K562 (cell line): ENCODE measurements around the gene EXOC3. TPM values are rescaled to one million over a fixed set of nuclear protein-coding genes. Genes with fewer than 3 reads are reported as not detected.

ENCODE experiments used
- ATAC-seq: fragments of 200-7000 bp; cut with Tn5 transposase; 3 replicates; pipeline ENCODE4 v1.9.1; 2020; ENCODE audit warnings: moderate library complexity
- BruUV-seq: library from RNA; stranded (reverse); fragments of 400-500 nt; replicated peaks from 2 replicates; lab custom pipeline; 2021; lab: Mats Ljungman, UMichigan
- CTCF ChIA-PET: fragments of 300-600 bp; formaldehyde crosslinking; extraction: SDS; loops from one replicate; lab custom pipeline; 2021; ENCODE audit warnings: low intra/inter-chr PET ratio; lab: Yijun Ruan, JAX
- POLR2A ChIA-PET: fragments of 300-600, 350-650 bp; sonication (Branson Sonifier 250); formaldehyde crosslinking; extraction: SDS; loops from one replicate; lab custom pipeline; 2021; ENCODE audit warnings: antibody characterized with exemption, inconsistent platforms; lab: Yijun Ruan, JAX
- DNase-seq, 4 experiments: peaks; one replicate each; pipeline versions ENCODE4 v3.0.0 to v3.0.0-alpha.2; 2011 to 2018; ENCODE audit warnings: low spot score in 3 of 4, mixed read lengths in 3 of 4; ENCODE audit errors: extremely low read depth in 1 of 4
- FAIRE-seq: peaks from 2 replicates; lab custom pipeline; 2011; peaks lifted over from hg19 to GRCh38; lab: Jason Lieb, UNC
- H2AFZ ChIP-seq: 2 replicates; pipeline ENCODE4 v1.6.0; 2011; ENCODE audit warnings: low read depth, low read length, control low read depth, inconsistent platforms
- H3K27ac ChIP-seq: fragments of 200-600 bp; 3 replicates; pipeline ENCODE4 v1.8.0; 2011; ENCODE audit warnings: low read depth, mild to moderate bottlenecking, control low read depth, inconsistent platforms, low read length, moderate library complexity, mixed read lengths; ENCODE audit errors: extremely low read depth
- H3K27me3 ChIP-seq, 2 experiments: fragments of 300-600 bp in 1 of 2; 2 replicates in 1 of 2; 3 replicates in 1 of 2; pipeline versions ENCODE4 v1.6.0 to v1.8.0; 2011; ENCODE audit warnings: inconsistent platforms in 2 of 2, low read length in 2 of 2, mild to moderate bottlenecking in 1 of 2, mixed read lengths in 1 of 2, moderate library complexity in 1 of 2; ENCODE audit not compliant: control insufficient read depth in 2 of 2, insufficient read depth in 2 of 2
- H3K36me3 ChIP-seq: fragments of 300-600 bp; 3 replicates; pipeline ENCODE4 v1.8.0; 2011; ENCODE audit warnings: mild to moderate bottlenecking, low read length, inconsistent platforms; ENCODE audit not compliant: control insufficient read depth, insufficient read depth
- H3K4me1 ChIP-seq, 2 experiments: fragments of 200-600 bp in 1 of 2; replicated peaks in 1 of 2; 2 replicates in 1 of 2; 3 replicates in 1 of 2; pipeline versions ENCODE4 v1.5.1 to v1.8.0; 2011; ENCODE audit warnings: inconsistent platforms in 2 of 2, low read length in 2 of 2, mild to moderate bottlenecking in 1 of 2, mixed read lengths in 1 of 2, moderate library complexity in 1 of 2; ENCODE audit not compliant: control insufficient read depth in 2 of 2, insufficient read depth in 2 of 2
- H3K4me2 ChIP-seq: 2 replicates; pipeline ENCODE4 v1.6.1; 2011; ENCODE audit warnings: low read length, control low read depth, inconsistent platforms, mixed read lengths; ENCODE audit not compliant: insufficient read depth
- H3K4me3 ChIP-seq: fragments of 200-600 bp; sonication (generic), shearing (Covaris generic); 2 replicates; pipeline ENCODE4 v1.5.1; 2016; ENCODE audit warnings: control low read depth, inconsistent platforms
- H3K79me2 ChIP-seq: fragments of 200-600 bp; 3 replicates; pipeline ENCODE4 v1.8.0; 2011; ENCODE audit warnings: low read length, inconsistent platforms; ENCODE audit not compliant: control insufficient read depth, insufficient read depth
- H3K9ac ChIP-seq, 2 experiments: 2 replicates each; pipeline versions ENCODE4 v1.6.0 to v1.6.1; 2011; ENCODE audit warnings: low read depth in 2 of 2, low read length in 2 of 2, control low read depth in 1 of 2, inconsistent platforms in 1 of 2, mild to moderate bottlenecking in 1 of 2, mixed read lengths in 1 of 2; ENCODE audit not compliant: insufficient read depth in 1 of 2
- H3K9me1 ChIP-seq: one replicate; pipeline ENCODE4 v1.6.0; 2011; ENCODE audit warnings: inconsistent platforms, mild to moderate bottlenecking, low read length, moderate library complexity; ENCODE audit not compliant: control insufficient read depth, insufficient read depth
- H3K9me3 ChIP-seq: replicated peaks from 2 replicates; pipeline ENCODE4 v1.5.1; 2011; ENCODE audit warnings: low read depth, low read length, inconsistent platforms; ENCODE audit not compliant: control insufficient read depth, insufficient read depth
- H4K20me1 ChIP-seq: replicated peaks from 2 replicates; pipeline ENCODE4 v1.6.1; 2011; ENCODE audit warnings: low read length, inconsistent platforms, mixed read lengths; ENCODE audit not compliant: control insufficient read depth, insufficient read depth
- ATF1 ChIP-seq, 2 experiments: fragments of 450-650 bp in 1 of 2; IDR thresholded peaks; 2 replicates each; pipeline ENCODE4 v1.6.1; 2016; ENCODE audit warnings: missing compliant biosample characterization in 1 of 2, missing genetic modification characterization in 1 of 2
- CBX2 ChIP-seq: fragments of 200-600 bp; sonication (generic); IDR thresholded peaks from one replicate; pipeline ENCODE4 v1.6.1; 2012; ENCODE audit warnings: mild to moderate bottlenecking, low read length, inconsistent platforms; ENCODE audit not compliant: insufficient read depth, poor library complexity, severe bottlenecking
- CBX3 ChIP-seq, 2 experiments: IDR thresholded peaks; 1 replicate in 1 of 2; 2 replicates in 1 of 2; pipeline ENCODE4 v1.6.1; 2012; ENCODE audit warnings: inconsistent platforms in 2 of 2, low read length in 2 of 2, borderline replicate concordance in 1 of 2, control low read depth in 1 of 2
- CHCHD3 ChIP-seq: fragments of 250-450 bp; sonication (Bioruptor Pico); IDR thresholded peaks from 2 replicates; pipeline ENCODE4 v2.1.2; 2022; ENCODE audit warnings: mild to moderate bottlenecking
- FUS ChIP-seq: fragments of 200-400 bp; formaldehyde crosslinking; optimal IDR thresholded peaks from 2 replicates; pipeline ENCODE3; 2017; ENCODE audit warnings: low read depth, low read length
- HDAC6 ChIP-seq: IDR thresholded peaks from 2 replicates; pipeline ENCODE4 v1.6.1; 2012; ENCODE audit warnings: low read depth, mild to moderate bottlenecking, control low read depth, inconsistent platforms, low read length, moderate library complexity
- NFYB ChIP-seq: IDR thresholded peaks from 2 replicates; pipeline ENCODE4 v1.6.1; 2011; ENCODE audit warnings: mild to moderate bottlenecking, moderate library complexity; ENCODE audit not compliant: insufficient read length; ENCODE audit errors: extremely low read depth
- NONO ChIP-seq, 2 experiments: fragments of 200-400 bp in 1 of 2; fragments of 450-650 bp in 1 of 2; formaldehyde crosslinking in 1 of 2; IDR thresholded peaks; 2 replicates each; pipeline ENCODE4 v1.6.1; 2017; ENCODE audit warnings: low read depth in 2 of 2, mild to moderate bottlenecking in 2 of 2, moderate library complexity in 2 of 2, low read length in 1 of 2
- RFX1 ChIP-seq: fragments of 450-650 bp; IDR thresholded peaks from 2 replicates; pipeline ENCODE4 v1.6.1; 2016; ENCODE audit warnings: mild to moderate bottlenecking, moderate library complexity
- RNF2 ChIP-seq: sonication (generic); IDR thresholded peaks from 2 replicates; pipeline ENCODE4 v1.6.1; 2016
- SUPT5H ChIP-seq: fragments of 450-650 bp; IDR thresholded peaks from 2 replicates; pipeline ENCODE4 v1.6.1; 2016
- ZNF133 ChIP-seq: fragments of 250-450 bp; sonication (Bioruptor Pico); IDR thresholded peaks from 2 replicates; pipeline ENCODE4 v1.4.0; 2020; ENCODE audit warnings: mild to moderate bottlenecking
- ZNF184 ChIP-seq: sonication (generic); formaldehyde crosslinking; IDR thresholded peaks from 2 replicates; pipeline ENCODE4 v1.5.0; 2020; ENCODE audit warnings: missing genetic modification reagents
- ZNF232 ChIP-seq: sonication (generic); formaldehyde crosslinking; IDR thresholded peaks from 2 replicates; pipeline ENCODE4 v1.8.0; 2022; ENCODE audit warnings: mild to moderate bottlenecking, missing genetic modification reagents
- ZZZ3 ChIP-seq: fragments of 450-650 bp; IDR thresholded peaks from 2 replicates; pipeline ENCODE4 v1.6.1; 2016; ENCODE audit warnings: antibody characterized with exemption, mild to moderate bottlenecking, moderate library complexity
- WGBS: fragments of 100-300 bp; shearing (Covaris generic); methylation state at CpG from one replicate; pipeline ENCODE4 v1.1.6; 2016; ENCODE audit warnings: low coverage, mixed read lengths; ENCODE audit not compliant: insufficient coverage; ENCODE audit errors: missing lambda C conversion rate; 5-methylcytosine and 5-hydroxymethylcytosine counted together
- in situ Hi-C: fragments of 300-500 bp; cut with MboI; formaldehyde crosslinking; loops from 4 replicates; pipeline ENCODE4 v1.15.0; 2018; ENCODE audit warnings: inconsistent platforms, mixed read lengths
- intact Hi-C: fragments of 100-400 bp; cut with micrococcal nuclease; formaldehyde crosslinking; loops from 2 replicates; pipeline ENCODE4 v1.14.2; 2022
- polyA plus RNA-seq, 8 experiments: library from polyadenylated mRNA; depleted of rRNA in 4 of 8; stranded (reverse) in 5 of 8; unstranded in 3 of 8; fragments of >200 nt; fragmentation: Nextera tagmentation in 2 of 8; fragmentation: Illumina TruSeq in 1 of 8; extraction: Ambion mirVana in 2 of 8; extraction: Trizol in 1 of 8; gene quantifications; 2 replicates each; pipeline versions ENCODE4 v1.2.1 to v1.2.3, GENCODE V29; 2011 to 2014; ENCODE audit warnings: inconsistent platforms in 1 of 8, missing spikeins in 1 of 8
- total RNA-seq, 7 experiments: library from RNA; depleted of rRNA in 6 of 7; stranded (reverse); fragments of >200 nt in 6 of 7; fragmentation: Illumina TruSeq in 2 of 7; extraction: Trizol in 2 of 7; gene quantifications; 2 replicates each; pipeline versions ENCODE4 v1.2.1 to v1.2.3, GENCODE V29; 2011 to 2021; ENCODE audit warnings: low replicate concordance in 1 of 7
- TF ChIP-seq, protein P1 (sequence below), 2 experiments: fragments of 250-450 bp in 1 of 2; fragments of 450-650 bp in 1 of 2; sonication (Bioruptor Pico) in 1 of 2; IDR thresholded peaks; 2 replicates each; pipeline versions ENCODE4 v1.6.1 to v1.8.0; 2016 to 2021; ENCODE audit warnings: mild to moderate bottlenecking in 2 of 2, moderate library complexity in 2 of 2, missing compliant biosample characterization in 1 of 2, missing genetic modification characterization in 1 of 2
- TF ChIP-seq, protein P2 (sequence below): fragments of 450-650 bp; formaldehyde crosslinking; IDR thresholded peaks from 2 replicates; pipeline ENCODE4 v1.4.0; 2020; ENCODE audit warnings: mild to moderate bottlenecking, moderate library complexity

Gene EXOC3
- total and polyA plus RNA-seq, 9 of the 15 experiments (the other 6 are each of a cell fraction or from before 2014, with no cell fraction given) = 1.4 to 41.9 (median 22.4) TPM

DNA sequence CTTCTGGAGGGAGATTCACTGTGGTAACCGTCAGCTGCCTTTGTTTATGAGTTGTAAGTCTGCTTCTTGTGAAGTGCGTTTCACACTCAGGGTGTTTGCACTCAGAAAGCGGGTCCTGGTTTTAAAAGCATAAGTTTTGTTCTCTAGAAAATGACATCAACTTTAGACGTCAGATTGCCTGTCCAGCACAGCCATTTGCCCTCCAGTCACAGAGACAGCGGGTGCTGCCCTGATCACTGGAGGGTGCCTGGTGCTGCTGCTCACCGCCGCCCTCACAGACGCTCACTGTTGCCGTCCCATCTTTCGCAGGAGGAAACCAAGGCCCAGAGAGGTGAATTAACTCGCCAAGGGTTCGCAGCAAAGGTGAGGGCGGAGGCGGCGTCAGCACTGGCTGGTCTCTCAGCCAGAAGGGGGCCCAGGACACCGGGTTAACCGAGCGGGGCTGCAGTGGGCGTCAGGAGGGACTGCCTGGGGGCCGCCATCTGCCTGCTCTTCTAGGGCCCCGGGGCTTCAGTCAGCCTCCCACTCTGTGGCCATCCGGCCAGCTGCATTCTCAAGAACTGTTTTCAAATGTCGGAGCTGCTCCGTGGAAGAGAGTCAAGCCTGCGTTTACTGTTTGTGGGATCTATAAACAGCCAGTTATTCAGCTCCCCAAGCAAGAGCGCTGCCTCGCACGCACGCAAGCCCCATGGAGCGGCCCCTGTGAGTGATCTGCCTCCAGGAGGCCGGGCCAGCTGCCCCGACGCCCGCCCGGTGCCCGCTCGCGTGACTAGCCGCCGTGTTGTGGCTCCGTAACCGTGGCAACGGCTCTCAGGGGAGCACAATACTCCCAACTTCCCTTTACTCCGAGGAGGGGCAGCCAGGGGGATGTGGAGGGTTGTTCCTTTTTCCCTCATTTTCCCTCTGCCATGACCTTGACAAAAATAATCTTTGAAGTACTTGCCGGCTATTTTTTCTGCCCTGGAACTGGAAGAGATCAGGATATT lies 43.4 kb upstream of the EXOC3 start (continued):
- TF ChIP-seq ZNF133 (CRISPR knock-in tag) (no peak), ZZZ3 (no peak), FUS (no peak)

DNA sequence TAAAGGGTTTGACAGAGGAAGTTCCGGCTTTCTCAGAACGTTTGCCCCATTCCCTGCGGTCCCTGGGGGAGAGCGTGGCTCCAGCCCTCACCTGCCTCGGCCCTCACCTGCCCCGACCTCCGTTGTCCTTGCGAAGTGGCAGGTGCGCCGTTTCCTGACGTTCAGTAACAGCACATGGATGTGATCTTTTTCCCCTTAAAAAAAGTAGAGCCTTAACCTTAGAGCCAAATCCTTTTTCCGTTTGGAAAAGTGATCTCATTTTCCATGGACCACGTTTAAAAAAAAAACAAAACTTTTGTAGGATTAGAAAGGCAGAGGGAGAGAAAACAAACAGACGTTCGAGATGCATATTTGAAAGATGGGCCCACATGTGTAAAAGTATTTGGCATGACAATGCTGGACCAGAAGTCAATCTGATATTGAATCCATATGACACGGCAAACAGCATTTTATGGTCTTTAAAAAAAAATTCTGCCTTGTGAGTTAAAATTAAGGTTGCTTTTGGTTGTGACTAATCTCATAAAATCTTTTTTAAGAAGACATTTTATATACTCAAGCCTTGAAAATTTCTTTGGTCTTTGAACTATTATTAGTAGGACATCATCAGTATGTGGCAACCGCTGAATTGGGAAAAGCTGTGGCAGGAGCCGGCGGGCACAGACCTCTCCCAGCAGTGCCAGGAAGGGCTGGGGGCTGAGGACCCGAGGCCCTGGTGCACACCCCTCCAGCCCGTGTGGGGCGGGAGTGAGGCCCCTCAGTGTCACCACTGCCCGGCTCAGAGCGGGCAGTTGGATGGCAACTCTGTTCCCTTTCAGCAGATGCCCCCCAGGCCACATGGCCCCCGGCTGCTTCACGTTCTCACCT lies 42.5 kb upstream of the EXOC3 start:
- Histone ChIP-seq H3K27ac (no peak overlapping the region), H3K27me3 (peaks cover 69 to 83% of the 10 kb centered on the region in 2 experiments), H3K9ac (peak overlapping the region in 1 of 2 experiments; percentile 48; a peak in 1 of 4 replicates), H4K20me1 (peaks cover 8% of the 10 kb centered on the region; the same call in 1 of the 2 replicates), H3K9me3 (no peaks in the 10 kb centered on the region), H2AFZ (no peak overlapping the region), H3K4me2 (no peak overlapping the region), H3K9me1 (no peaks in the 10 kb centered on the region), H3K36me3 (no peaks in the 10 kb centered on the region), H3K79me2 (no peaks in the 10 kb centered on the region), H3K4me1 (peaks cover 0 to 22% of the 10 kb centered on the region in 2 experiments; a peak in 2 of 5 replicates), H3K4me3 (no peak overlapping the region)
- BruUV-seq = no TSS peak
- no peak for ATAC-seq
- no peak for FAIRE-seq
- intact Hi-C loops (no loop called here), in situ Hi-C loops (no loop called here)
- ChIA-PET CTCF (interaction anchor here (0.7 kb wide), 1 partner anchor 942 kb away, joined by 3 read pairs; no protein-coding TSS in a partner anchor), POLR2A (interaction anchor here (0.6 to 0.9 kb wide), 2 partner anchors 10 to 386 kb away, joined by 3 read pairs; no protein-coding TSS in a partner anchor)
- under 1% methylated on average over 25 of the region's 26 CpGs for WGBS
- DNase-seq = no peak
- TF ChIP-seq RFX1 (peak; percentile 2), ATF1 (CRISPR knock-in tag; IDR thresholded peaks at IDR 0.05) (no peak), ATF1 (tag; IDR thresholded peaks at IDR 0.05) (no peak), RNF2 (no peak), CHCHD3 (CRISPR knock-in tag) (no peak), ZNF184 (CRISPR knock-in tag) (no peak), CBX2 (peak; percentile 90), HDAC6 (no peak), NFYB (no peak), NONO (IDR thresholded peaks at IDR 0.05; ENCODE audit: low read depth in 2 of 2, low read length in 1 of 2) (no peak), ZNF232 (CRISPR knock-in tag) (no peak), SUPT5H (no peak), CBX3 (IDR thresholded peaks at IDR 0.05; ENCODE audit: borderline replicate concordance in 1 of 2, low read length in 2 of 2) (no peak)
- TF ChIP-seq, protein P1, sequence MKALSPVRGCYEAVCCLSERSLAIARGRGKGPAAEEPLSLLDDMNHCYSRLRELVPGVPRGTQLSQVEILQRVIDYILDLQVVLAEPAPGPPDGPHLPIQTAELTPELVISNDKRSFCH (CRISPR knock-in tag; IDR thresholded peaks at IDR 0.05) = no peak
- TF ChIP-seq, protein P1 (tag; IDR thresholded peaks at IDR 0.05) = no peak
- TF ChIP-seq, protein P2, sequence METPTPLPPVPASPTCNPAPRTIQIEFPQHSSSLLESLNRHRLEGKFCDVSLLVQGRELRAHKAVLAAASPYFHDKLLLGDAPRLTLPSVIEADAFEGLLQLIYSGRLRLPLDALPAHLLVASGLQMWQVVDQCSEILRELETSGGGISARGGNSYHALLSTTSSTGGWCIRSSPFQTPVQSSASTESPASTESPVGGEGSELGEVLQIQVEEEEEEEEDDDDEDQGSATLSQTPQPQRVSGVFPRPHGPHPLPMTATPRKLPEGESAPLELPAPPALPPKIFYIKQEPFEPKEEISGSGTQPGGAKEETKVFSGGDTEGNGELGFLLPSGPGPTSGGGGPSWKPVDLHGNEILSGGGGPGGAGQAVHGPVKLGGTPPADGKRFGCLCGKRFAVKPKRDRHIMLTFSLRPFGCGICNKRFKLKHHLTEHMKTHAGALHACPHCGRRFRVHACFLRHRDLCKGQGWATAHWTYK (CRISPR knock-in tag) = no peak
